Karpas-422 (cell line): ENCODE measurements around the gene ADAM10. TPM values are rescaled to one million over a fixed set of nuclear protein-coding genes. Genes with fewer than 3 reads are reported as not detected.

Experiments
- DNase-seq: peaks from one replicate; pipeline ENCODE4 v3.0.0-alpha.2; 2015
- H2AFZ ChIP-seq: fragments of 200-600 bp; sonication (generic); 2 replicates; pipeline ENCODE4 v1.6.1; 2014; ENCODE audit warnings: antibody characterized with exemption, low read length, mixed read lengths
- H3K27ac ChIP-seq: fragments of 200-600 bp; sonication (generic); 2 replicates; pipeline ENCODE4 v1.5.1; 2014; ENCODE audit warnings: mild to moderate bottlenecking, low read length, moderate library complexity
- H3K27me3 ChIP-seq: fragments of 200-600 bp; sonication (generic); 2 replicates; pipeline ENCODE4 v1.6.1; 2014; ENCODE audit warnings: low read length, mixed read lengths
- H3K36me3 ChIP-seq: fragments of 200-600 bp; sonication (generic); 2 replicates; pipeline ENCODE4 v1.6.1; 2014; ENCODE audit warnings: low read length, mixed read lengths; ENCODE audit not compliant: insufficient read depth
- H3K4me1 ChIP-seq: fragments of 200-600 bp; sonication (generic); 2 replicates; pipeline ENCODE4 v1.6.1; 2014; ENCODE audit warnings: mild to moderate bottlenecking, low read length, mixed read lengths
- H3K4me2 ChIP-seq: fragments of 200-600 bp; sonication (generic); 2 replicates; pipeline ENCODE4 v1.6.1; 2014; ENCODE audit warnings: low read length, low read depth, mild to moderate bottlenecking; ENCODE audit not compliant: poor library complexity, severe bottlenecking
- H3K4me3 ChIP-seq: fragments of 200-600 bp; sonication (generic); 2 replicates; pipeline ENCODE4 v1.5.1; 2014; ENCODE audit warnings: mild to moderate bottlenecking, antibody characterized with exemption, low read length, mixed read lengths
- H3K79me2 ChIP-seq: fragments of 200-600 bp; sonication (generic); 2 replicates; pipeline ENCODE4 v1.6.1; 2014; ENCODE audit warnings: mild to moderate bottlenecking, low read length, mixed read lengths
- H3K9ac ChIP-seq: fragments of 200-600 bp; sonication (generic); 2 replicates; pipeline ENCODE4 v1.6.0; 2014; ENCODE audit warnings: low read length
- H3K9me2 ChIP-seq: fragments of 200-600 bp; sonication (generic), shearing (Covaris generic); replicated peaks from 2 replicates; pipeline ENCODE4 v1.6.0; 2014; ENCODE audit warnings: mild to moderate bottlenecking, low read length, moderate library complexity; ENCODE audit not compliant: insufficient read depth
- H3K9me3 ChIP-seq: fragments of 300-700, 200-600 bp; sonication (generic); 2 replicates; pipeline ENCODE4 v1.6.1; 2014; ENCODE audit warnings: low read length, mixed read lengths
- H4K20me1 ChIP-seq: fragments of 200-600 bp; sonication (generic); 2 replicates; pipeline ENCODE4 v1.6.1; 2014; ENCODE audit warnings: mild to moderate bottlenecking, antibody characterized with exemption, low read length, low read depth; ENCODE audit not compliant: insufficient read depth
- total RNA-seq: library from RNA; depleted of rRNA; stranded (reverse); fragments of >200 nt; shearing (Covaris generic); gene quantifications from 2 replicates; pipeline ENCODE4 v1.2.3, GENCODE V29; 2014; ENCODE audit warnings: low replicate concordance

ADAM10 gene
- total RNA-seq, 1 experiment from 2014 or later = 122 TPM

- Histone ChIP-seq H3K27me3 (peaks cover 4% of the 10 kb centered on the region; the same call in 1 of the 2 replicates), H2AFZ (no peak overlapping the region), H3K27ac (no peak overlapping the region), H3K4me2 (no peak overlapping the region), H4K20me1 (no peaks in the 10 kb centered on the region), H3K36me3 (no peaks in the 10 kb centered on the region), H3K79me2 (no peaks in the 10 kb centered on the region), H3K9me3 (no peaks in the 10 kb centered on the region), H3K9me2 (no peaks in the 10 kb centered on the region), H3K4me1 (peaks cover 4% of the 10 kb centered on the region), H3K4me3 (no peak overlapping the region), H3K9ac (no peak overlapping the region)
- DNase-seq = no peak
Measured at GRCh38 chr15:58569455-58569854, 180.1 kb downstream of the ADAM10 start.

GRCh38 chr15:58568157-58568571, 181.3 kb downstream of the ADAM10 start:
- Histone ChIP-seq H3K4me1 (peaks cover 4% of the 10 kb centered on the region), H3K4me3 (no peak overlapping the region), H3K79me2 (no peaks in the 10 kb centered on the region), H3K4me2 (no peak overlapping the region), H2AFZ (no peak overlapping the region), H3K9me3 (no peaks in the 10 kb centered on the region), H3K27me3 (peaks cover 4% of the 10 kb centered on the region; the same call in 1 of the 2 replicates), H3K36me3 (no peaks in the 10 kb centered on the region), H3K9me2 (no peaks in the 10 kb centered on the region), H4K20me1 (no peaks in the 10 kb centered on the region), H3K27ac (no peak overlapping the region), H3K9ac (no peak overlapping the region)
- no peak for DNase-seq

- Histone ChIP-seq H4K20me1 (no peaks in the 10 kb centered on the region), H3K27me3 (peaks cover 4% of the 10 kb centered on the region; the same call in 1 of the 2 replicates), H2AFZ (no peak overlapping the region), H3K9me3 (no peaks in the 10 kb centered on the region), H3K4me1 (no peaks in the 10 kb centered on the region), H3K9me2 (no peaks in the 10 kb centered on the region), H3K79me2 (no peaks in the 10 kb centered on the region), H3K9ac (no peak overlapping the region), H3K36me3 (no peaks in the 10 kb centered on the region), H3K4me3 (no peak overlapping the region), H3K4me2 (no peak overlapping the region), H3K27ac (no peak overlapping the region)
- no peak for DNase-seq
Measured at GRCh38 chr15:58566029-58566428, 183.5 kb downstream of the ADAM10 start.

- no peak overlapping the region for H3K9ac ChIP-seq
- H3K36me3 ChIP-seq = no peaks in the 10 kb centered on the region
- no peak overlapping the region for H2AFZ ChIP-seq
- peaks cover 4% of the 10 kb centered on the region; the same call in 1 of the 2 replicates for H3K27me3 ChIP-seq
- no peaks in the 10 kb centered on the region for H3K9me2 ChIP-seq
- H3K4me1 ChIP-seq = no peaks in the 10 kb centered on the region
- H3K9me3 ChIP-seq = no peaks in the 10 kb centered on the region
- H3K79me2 ChIP-seq = no peaks in the 10 kb centered on the region
- H3K27ac ChIP-seq = no peak overlapping the region
- no peak overlapping the region for H3K4me3 ChIP-seq
- H4K20me1 ChIP-seq = no peaks in the 10 kb centered on the region
- DNase-seq = no peak
- no peak overlapping the region for H3K4me2 ChIP-seq
Measured at GRCh38 chr15:58565619-58566018, 183.9 kb downstream of the ADAM10 start.

- no peak overlapping the region for H3K4me2 ChIP-seq
- no peaks in the 10 kb centered on the region for H3K79me2 ChIP-seq
- no peaks in the 10 kb centered on the region for H3K36me3 ChIP-seq
- no peak overlapping the region for H3K9ac ChIP-seq
- no peak for DNase-seq
- H2AFZ ChIP-seq = no peak overlapping the region
- H3K4me1 ChIP-seq = no peaks in the 10 kb centered on the region
- H3K9me3 ChIP-seq = no peaks in the 10 kb centered on the region
- H4K20me1 ChIP-seq = no peaks in the 10 kb centered on the region
- peaks cover 4% of the 10 kb centered on the region; the same call in 1 of the 2 replicates for H3K27me3 ChIP-seq
- no peaks in the 10 kb centered on the region for H3K9me2 ChIP-seq
- no peak overlapping the region for H3K4me3 ChIP-seq
- H3K27ac ChIP-seq = no peak overlapping the region
Measured at GRCh38 chr15:58564981-58565380, 184.5 kb downstream of the ADAM10 start.

GRCh38 chr15:58562135-58562534, 187.4 kb downstream of the ADAM10 start:
- no peaks in the 10 kb centered on the region for H3K79me2 ChIP-seq
- no peak overlapping the region for H3K9ac ChIP-seq
- H3K9me3 ChIP-seq = no peaks in the 10 kb centered on the region
- no peaks in the 10 kb centered on the region for H3K4me1 ChIP-seq
- no peak overlapping the region for H3K4me2 ChIP-seq
- no peaks in the 10 kb centered on the region for H3K36me3 ChIP-seq
- H3K27ac ChIP-seq = no peak overlapping the region
- no peaks in the 10 kb centered on the region for H4K20me1 ChIP-seq
- H3K9me2 ChIP-seq = no peaks in the 10 kb centered on the region
- H3K4me3 ChIP-seq = no peak overlapping the region
- no peak overlapping the region for H2AFZ ChIP-seq
- H3K27me3 ChIP-seq = no peaks in the 10 kb centered on the region
- DNase-seq = no peak

- Histone ChIP-seq H3K79me2 (no peaks in the 10 kb centered on the region), H3K4me3 (no peak overlapping the region), H3K27me3 (no peaks in the 10 kb centered on the region), H3K9me3 (no peaks in the 10 kb centered on the region), H3K9ac (no peak overlapping the region), H4K20me1 (no peaks in the 10 kb centered on the region), H2AFZ (no peak overlapping the region), H3K4me1 (no peaks in the 10 kb centered on the region), H3K9me2 (no peaks in the 10 kb centered on the region), H3K4me2 (no peak overlapping the region), H3K36me3 (no peaks in the 10 kb centered on the region), H3K27ac (no peak overlapping the region)
- DNase-seq = no peak
Measured at GRCh38 chr15:58561321-58561720, 188.2 kb downstream of the ADAM10 start.

- Histone ChIP-seq H2AFZ (no peak overlapping the region), H4K20me1 (no peaks in the 10 kb centered on the region), H3K27me3 (no peaks in the 10 kb centered on the region), H3K4me3 (no peak overlapping the region), H3K36me3 (no peaks in the 10 kb centered on the region), H3K27ac (no peak overlapping the region), H3K9ac (no peak overlapping the region), H3K4me2 (no peak overlapping the region), H3K9me2 (no peaks in the 10 kb centered on the region), H3K9me3 (no peaks in the 10 kb centered on the region), H3K4me1 (no peaks in the 10 kb centered on the region), H3K79me2 (no peaks in the 10 kb centered on the region)
- DNase-seq = no peak
Measured at GRCh38 chr15:58559904-58560588, 189.5 kb downstream of the ADAM10 start.
